Liver (tissue), 9 donors: Measurements from ENCODE around the gene GRAMD2A. TPM values are rescaled to one million over a fixed set of nuclear protein-coding genes. Genes with fewer than 3 reads are reported as not detected.

Experiments
- DNase-seq: peaks from one replicate; pipeline ENCODE4 v3.0.0-alpha.2; 2017; ENCODE audit warnings: low spot score
- H3K27ac ChIP-seq, 2 donors: one replicate each; pipeline ENCODE4 v1.7.0; 2013; ENCODE audit warnings: inconsistent platforms in 2 of 2, low read length in 2 of 2, control low read depth in 1 of 2, low read depth in 1 of 2, mild to moderate bottlenecking in 1 of 2
- H3K27me3 ChIP-seq, 4 donors: one replicate each; pipeline versions ENCODE4 v1.6.1 to v1.7.0; 2013; ENCODE audit warnings: low read length in 3 of 4, inconsistent platforms in 1 of 4, mild to moderate bottlenecking in 1 of 4, moderate library complexity in 1 of 4; ENCODE audit not compliant: control insufficient read depth in 4 of 4, insufficient read depth in 4 of 4
- H3K36me3 ChIP-seq, 4 donors: one replicate each; pipeline versions ENCODE4 v1.6.1 to v1.7.0; 2013; ENCODE audit warnings: low read length in 3 of 4, mild to moderate bottlenecking in 3 of 4, low read depth in 1 of 4, moderate library complexity in 1 of 4; ENCODE audit not compliant: control insufficient read depth in 4 of 4, insufficient read depth in 3 of 4
- H3K4me1 ChIP-seq, 4 donors: one replicate each; pipeline versions ENCODE4 v1.6.1 to v1.7.0; 2013; ENCODE audit warnings: low read length in 3 of 4, mild to moderate bottlenecking in 3 of 4, moderate library complexity in 1 of 4; ENCODE audit not compliant: control insufficient read depth in 4 of 4, insufficient read depth in 4 of 4
- H3K4me3 ChIP-seq, 3 donors: one replicate each; pipeline versions ENCODE4 v1.6.1 to v1.7.0; 2013; ENCODE audit warnings: low read length in 3 of 3, control low read depth in 1 of 3, low read depth in 1 of 3, mild to moderate bottlenecking in 1 of 3
- H3K9ac ChIP-seq, 2 donors: one replicate each; pipeline ENCODE4 v1.7.0; 2013; ENCODE audit warnings: low read length in 2 of 2, mild to moderate bottlenecking in 2 of 2, moderate library complexity in 2 of 2, control low read depth in 1 of 2, low read depth in 1 of 2
- H3K9me3 ChIP-seq, 4 donors: one replicate each; pipeline versions ENCODE4 v1.6.1 to v1.7.0; 2013; ENCODE audit warnings: low read length in 3 of 4; ENCODE audit not compliant: control insufficient read depth in 4 of 4
- EGR1 ChIP-seq, 2 donors: IDR thresholded peaks; 2 replicates each; pipeline ENCODE4 v1.6.1; 2016 to 2018; ENCODE audit warnings: antibody characterized with exemption in 2 of 2, low read depth in 2 of 2
- FOXA1 ChIP-seq: IDR thresholded peaks from 2 replicates; pipeline ENCODE4 v1.6.1; 2016; ENCODE audit warnings: antibody characterized with exemption
- FOXA2 ChIP-seq: IDR thresholded peaks from 2 replicates; pipeline ENCODE4 v1.6.1; 2016; ENCODE audit warnings: antibody characterized with exemption
- GABPA ChIP-seq, 2 donors: IDR thresholded peaks in 1 of 2; conservative IDR thresholded peaks in 1 of 2; 2 replicates each; pipeline ENCODE4 v1.6.1; 2016; ENCODE audit warnings: antibody characterized with exemption in 2 of 2, mild to moderate bottlenecking in 1 of 2, moderate library complexity in 1 of 2
- HNF4A ChIP-seq, 2 donors: conservative IDR thresholded peaks; 2 replicates each; pipeline ENCODE4 v1.6.1; 2016; ENCODE audit warnings: antibody characterized with exemption in 2 of 2, mild to moderate bottlenecking in 2 of 2
- HNF4G ChIP-seq: IDR thresholded peaks from 2 replicates; pipeline ENCODE4 v1.6.1; 2016; ENCODE audit warnings: antibody characterized with exemption
- JUND ChIP-seq, 2 donors: IDR thresholded peaks; 2 replicates each; pipeline ENCODE4 v1.6.1; 2016; ENCODE audit warnings: antibody characterized with exemption in 2 of 2
- NR2F2 ChIP-seq: IDR thresholded peaks from 2 replicates; pipeline ENCODE4 v1.6.1; 2016; ENCODE audit warnings: antibody characterized with exemption
- RAD21 ChIP-seq, 2 donors: IDR thresholded peaks; 2 replicates each; pipeline ENCODE4 v1.6.1; 2016; ENCODE audit warnings: antibody characterized with exemption in 2 of 2, mild to moderate bottlenecking in 2 of 2
- REST ChIP-seq: IDR thresholded peaks from 2 replicates; pipeline ENCODE4 v1.6.1; 2016; ENCODE audit warnings: antibody characterized with exemption, mild to moderate bottlenecking
- RXRA ChIP-seq, 2 donors: IDR thresholded peaks; 2 replicates each; pipeline ENCODE4 v1.6.1; 2017 to 2018; ENCODE audit warnings: antibody characterized with exemption in 2 of 2, mild to moderate bottlenecking in 1 of 2
- SP1 ChIP-seq: IDR thresholded peaks from 2 replicates; pipeline ENCODE4 v1.6.1; 2018; ENCODE audit warnings: antibody characterized with exemption, mild to moderate bottlenecking
- TAF1 ChIP-seq: conservative IDR thresholded peaks from 2 replicates; pipeline ENCODE4 v1.6.1; 2016; ENCODE audit warnings: antibody characterized with exemption, mild to moderate bottlenecking
- YY1 ChIP-seq: IDR thresholded peaks from 2 replicates; pipeline ENCODE4 v1.6.1; 2016; ENCODE audit warnings: antibody characterized with exemption, mild to moderate bottlenecking
- ZBTB33 ChIP-seq: IDR thresholded peaks from 2 replicates; pipeline ENCODE4 v1.6.1; 2016; ENCODE audit warnings: antibody characterized with exemption
- WGBS: extraction: QIAGEN DNeasy Blood & Tissue Kit; methylation state at CpG from one replicate; pipeline ENCODE4 v1.1.7; 2013; 5-methylcytosine and 5-hydroxymethylcytosine counted together
- polyA plus RNA-seq, 2 donors: library from polyadenylated mRNA; stranded (reverse) in 1 of 2; unstranded in 1 of 2; fragments of 200-250 nt in 1 of 2; fragments of >200 nt in 1 of 2; fragmentation: Nextera tagmentation in 1 of 2; extraction: Ambion mirVana in 1 of 2; gene quantifications; one replicate each; pipeline versions ENCODE4 v1.2.1 to v1.2.3, GENCODE V29; 2013 to 2015
- total RNA-seq, 2 donors: library from RNA; depleted of rRNA; stranded (reverse); fragments of >200 nt; gene quantifications; one replicate each; pipeline ENCODE4 v1.2.3, GENCODE V29; 2014
- TF ChIP-seq, protein P1 (sequence below): IDR thresholded peaks from 2 replicates; pipeline ENCODE4 v1.6.1; 2016; ENCODE audit warnings: antibody characterized with exemption
- TF ChIP-seq, protein P2 (sequence below): fragments of 150-350 bp; IDR thresholded peaks from 2 replicates; pipeline ENCODE4 v1.5.1; 2017; ENCODE audit warnings: improper control_type of control experiment, low read depth, low read length; ENCODE audit not compliant: missing input control
- TF ChIP-seq, protein P3 (sequence below): IDR thresholded peaks from 2 replicates; pipeline ENCODE4 v1.6.1; 2016; ENCODE audit warnings: antibody characterized with exemption
- donor health status: healthy.
- donor health status: healthy.
- donor health status: healthy.
- donor health status: healthy.
- donor health status: healthy.

The GRAMD2A gene
- total and polyA plus RNA-seq, 4 donors, result not detected

DNA sequence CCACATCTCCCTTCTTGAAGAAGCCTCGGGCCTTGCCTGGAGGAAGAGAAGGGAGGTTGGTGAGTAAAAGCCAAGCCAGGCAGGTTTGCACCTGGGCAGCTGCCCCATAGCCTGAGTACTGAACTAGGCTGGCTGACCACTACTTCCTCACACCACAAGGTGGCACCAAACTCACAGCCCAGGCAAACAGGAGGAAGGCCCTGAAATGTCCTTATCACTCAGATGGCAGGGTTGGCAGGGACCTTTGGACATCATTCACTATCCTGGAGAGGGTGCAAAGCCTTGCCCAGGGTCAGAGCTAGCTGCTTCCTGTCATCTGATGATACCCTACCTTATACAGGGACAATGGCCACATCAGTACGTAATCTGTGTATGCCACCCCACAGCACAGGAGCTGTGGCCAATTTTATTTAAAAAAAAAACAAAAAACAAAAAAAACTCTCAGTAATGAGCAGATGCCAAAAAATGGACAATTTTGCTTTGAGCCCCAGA, 2.2 kb upstream of the GRAMD2A start:
- WGBS, result 46% methylated on average over 2 of the region's 2 CpGs
- H3K9ac ChIP-seq, result no peak overlapping the region
- peak; percentile 66 for DNase-seq
- H3K4me3 ChIP-seq, result no peak overlapping the region
- no peak overlapping the region for H3K27ac ChIP-seq
- peaks cover 0 to 9% (median 2%) of the 10 kb centered on the region in 4 donors for H3K36me3 ChIP-seq
- no peaks in the 10 kb centered on the region for H3K9me3 ChIP-seq
- H3K4me1 ChIP-seq, result peaks cover 0 to 11% (median 4%) of the 10 kb centered on the region in 4 donors
- TF ChIP-seq EGR1 (IDR thresholded peaks at IDR 0.05; ENCODE audit: low read depth in 2 of 2) (no peak), HNF4A (conservative IDR thresholded peaks at IDR 0.05) (peak; percentile 84 to 87), JUND (IDR thresholded peaks at IDR 0.05) (no peak), FOXA1 (no peak), RXRA (IDR thresholded peaks at IDR 0.05) (peak in 1 of 2 donors; percentile 58), GABPA (IDR thresholded peaks at IDR 0.05 in 1 of 2, conservative IDR thresholded peaks at IDR 0.05 in 1 of 2) (no peak), NR2F2 (no peak), YY1 (no peak), SP1 (no peak), TAF1 (no peak), REST (no peak), RAD21 (IDR thresholded peaks at IDR 0.05) (peak; percentile 98 to 99), FOXA2 (no peak), ZBTB33 (no peak), HNF4G (peak; percentile 55)
- TF ChIP-seq, protein P1, sequence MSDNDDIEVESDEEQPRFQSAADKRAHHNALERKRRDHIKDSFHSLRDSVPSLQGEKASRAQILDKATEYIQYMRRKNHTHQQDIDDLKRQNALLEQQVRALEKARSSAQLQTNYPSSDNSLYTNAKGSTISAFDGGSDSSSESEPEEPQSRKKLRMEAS, result no peak
- TF ChIP-seq, protein P2, sequence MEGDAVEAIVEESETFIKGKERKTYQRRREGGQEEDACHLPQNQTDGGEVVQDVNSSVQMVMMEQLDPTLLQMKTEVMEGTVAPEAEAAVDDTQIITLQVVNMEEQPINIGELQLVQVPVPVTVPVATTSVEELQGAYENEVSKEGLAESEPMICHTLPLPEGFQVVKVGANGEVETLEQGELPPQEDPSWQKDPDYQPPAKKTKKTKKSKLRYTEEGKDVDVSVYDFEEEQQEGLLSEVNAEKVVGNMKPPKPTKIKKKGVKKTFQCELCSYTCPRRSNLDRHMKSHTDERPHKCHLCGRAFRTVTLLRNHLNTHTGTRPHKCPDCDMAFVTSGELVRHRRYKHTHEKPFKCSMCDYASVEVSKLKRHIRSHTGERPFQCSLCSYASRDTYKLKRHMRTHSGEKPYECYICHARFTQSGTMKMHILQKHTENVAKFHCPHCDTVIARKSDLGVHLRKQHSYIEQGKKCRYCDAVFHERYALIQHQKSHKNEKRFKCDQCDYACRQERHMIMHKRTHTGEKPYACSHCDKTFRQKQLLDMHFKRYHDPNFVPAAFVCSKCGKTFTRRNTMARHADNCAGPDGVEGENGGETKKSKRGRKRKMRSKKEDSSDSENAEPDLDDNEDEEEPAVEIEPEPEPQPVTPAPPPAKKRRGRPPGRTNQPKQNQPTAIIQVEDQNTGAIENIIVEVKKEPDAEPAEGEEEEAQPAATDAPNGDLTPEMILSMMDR, result peak; percentile 98
- TF ChIP-seq, protein P3, sequence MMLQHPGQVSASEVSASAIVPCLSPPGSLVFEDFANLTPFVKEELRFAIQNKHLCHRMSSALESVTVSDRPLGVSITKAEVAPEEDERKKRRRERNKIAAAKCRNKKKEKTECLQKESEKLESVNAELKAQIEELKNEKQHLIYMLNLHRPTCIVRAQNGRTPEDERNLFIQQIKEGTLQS, result no peak
- H3K27me3 ChIP-seq, result peaks cover 0 to 7% (median 0%) of the 10 kb centered on the region in 4 donors
